Measurements from ENCODE around the gene EEF1AKMT2. TPM values are rescaled to one million over a fixed set of nuclear protein-coding genes. Genes with fewer than 3 reads are reported as not detected.

The EEF1AKMT2 gene
- total and polyA plus RNA-seq, 2 donors from 2014 or later = 18.0 to 20.5 TPM

- TF ChIP-seq, protein P1, sequence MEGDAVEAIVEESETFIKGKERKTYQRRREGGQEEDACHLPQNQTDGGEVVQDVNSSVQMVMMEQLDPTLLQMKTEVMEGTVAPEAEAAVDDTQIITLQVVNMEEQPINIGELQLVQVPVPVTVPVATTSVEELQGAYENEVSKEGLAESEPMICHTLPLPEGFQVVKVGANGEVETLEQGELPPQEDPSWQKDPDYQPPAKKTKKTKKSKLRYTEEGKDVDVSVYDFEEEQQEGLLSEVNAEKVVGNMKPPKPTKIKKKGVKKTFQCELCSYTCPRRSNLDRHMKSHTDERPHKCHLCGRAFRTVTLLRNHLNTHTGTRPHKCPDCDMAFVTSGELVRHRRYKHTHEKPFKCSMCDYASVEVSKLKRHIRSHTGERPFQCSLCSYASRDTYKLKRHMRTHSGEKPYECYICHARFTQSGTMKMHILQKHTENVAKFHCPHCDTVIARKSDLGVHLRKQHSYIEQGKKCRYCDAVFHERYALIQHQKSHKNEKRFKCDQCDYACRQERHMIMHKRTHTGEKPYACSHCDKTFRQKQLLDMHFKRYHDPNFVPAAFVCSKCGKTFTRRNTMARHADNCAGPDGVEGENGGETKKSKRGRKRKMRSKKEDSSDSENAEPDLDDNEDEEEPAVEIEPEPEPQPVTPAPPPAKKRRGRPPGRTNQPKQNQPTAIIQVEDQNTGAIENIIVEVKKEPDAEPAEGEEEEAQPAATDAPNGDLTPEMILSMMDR (IDR thresholded peaks at IDR 0.05; ENCODE audit: borderline replicate concordance, extremely low read depth, insufficient read depth) = peak; percentile 37
- peak overlapping the region in 1 of 3 donors; percentile 17 for H3K4me3 ChIP-seq (ENCODE audit: low read length in 3 of 3)
- H3K4me1 ChIP-seq (ENCODE audit: control insufficient read depth in 2 of 3, insufficient read depth in 2 of 3, low read depth in 1 of 3, low read length in 3 of 3) = peaks cover 14 to 70% (median 63%) of the 10 kb centered on the region in 3 donors
- intact Hi-C loops (cut with DNase I) = no loop called here
- H3K27ac ChIP-seq (ENCODE audit: low read depth in 2 of 2, low read length in 2 of 2) = peak overlapping the region; percentile 6 to 47
- H3K27me3 ChIP-seq (ENCODE audit: control insufficient read depth, insufficient read depth, low read length) = no peaks in the 10 kb centered on the region
- FAIRE-seq (no peak), DNase-seq (peak in 3 of 5 donors; percentile 64 to 90 (median 69))
- H3K36me3 ChIP-seq (ENCODE audit: control insufficient read depth in 2 of 3, insufficient read depth in 3 of 3, low read length in 3 of 3) = no peaks in the 10 kb centered on the region
- no peaks in the 10 kb centered on the region for H3K9me3 ChIP-seq (ENCODE audit: control insufficient read depth in 2 of 3, insufficient read depth in 1 of 3, low read length in 3 of 3)
- no peak overlapping the region for H3K9ac ChIP-seq (ENCODE audit: low read length in 3 of 3)
Measured at GRCh38 chr10:124719213-124719851, 72.4 kb downstream of the EEF1AKMT2 start.

- H3K4me1 ChIP-seq (ENCODE audit: control insufficient read depth in 2 of 3, insufficient read depth in 2 of 3, low read depth in 1 of 3, low read length in 3 of 3) = peaks cover 14 to 64% (median 61%) of the 10 kb centered on the region in 3 donors
- no peaks in the 10 kb centered on the region for H3K36me3 ChIP-seq (ENCODE audit: control insufficient read depth in 2 of 3, insufficient read depth in 3 of 3, low read length in 3 of 3)
- H3K4me3 ChIP-seq (ENCODE audit: low read length in 3 of 3) = no peak overlapping the region
- H3K27me3 ChIP-seq (ENCODE audit: control insufficient read depth, insufficient read depth, low read length) = no peaks in the 10 kb centered on the region
- FAIRE-seq (no peak), DNase-seq (peak; percentile 65 to 95 (median 92))
- peak overlapping the region; percentile 45 to 81 for H3K27ac ChIP-seq (ENCODE audit: low read depth in 2 of 2, low read length in 2 of 2)
- H3K9ac ChIP-seq (ENCODE audit: low read length in 3 of 3) = peak overlapping the region in 1 of 3 donors; percentile 46
- H3K9me3 ChIP-seq (ENCODE audit: control insufficient read depth in 2 of 3, insufficient read depth in 1 of 3, low read length in 3 of 3) = no peaks in the 10 kb centered on the region
- intact Hi-C loops (cut with DNase I) = no loop called here
- TF ChIP-seq, protein P1 (IDR thresholded peaks at IDR 0.05; ENCODE audit: borderline replicate concordance, extremely low read depth, insufficient read depth) = no peak
Measured at GRCh38 chr10:124717911-124718741, 73.6 kb downstream of the EEF1AKMT2 start.

DNA sequence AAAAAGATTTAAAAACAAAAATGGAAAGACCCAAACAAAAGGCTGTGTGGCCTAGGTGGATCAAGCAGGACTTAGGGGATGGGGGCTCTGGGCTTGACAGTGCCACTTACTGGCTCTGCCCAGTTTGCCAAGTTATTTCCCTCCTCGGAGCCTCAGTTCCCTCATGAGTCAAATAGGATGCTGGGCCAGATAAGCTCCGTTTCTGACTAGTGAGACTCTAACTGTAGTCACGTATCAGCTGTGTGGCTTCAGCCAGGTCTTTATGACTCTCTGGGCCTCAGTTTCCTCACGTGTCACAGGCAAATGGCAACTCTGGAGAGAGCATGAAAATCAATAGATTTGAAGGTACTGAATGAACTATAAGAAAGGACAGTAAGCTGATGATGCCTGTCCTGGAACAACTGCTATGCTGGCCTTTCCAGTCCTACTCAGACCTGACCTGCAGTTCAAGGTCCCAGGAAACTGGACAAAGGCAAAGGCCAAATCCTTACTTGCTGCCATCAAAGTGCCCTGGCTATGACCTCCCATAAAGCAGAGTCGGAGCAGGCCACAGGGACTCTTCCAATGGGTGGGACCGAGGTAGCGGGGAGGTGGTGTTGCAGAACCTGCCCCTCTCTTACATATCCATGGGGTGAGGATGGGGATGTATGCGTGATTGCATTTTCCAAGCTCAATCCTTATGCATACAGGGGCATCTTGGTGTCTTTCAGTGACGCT is 74.5 kb downstream of the EEF1AKMT2 start:
- Histone ChIP-seq H3K36me3 (ENCODE audit: control insufficient read depth in 2 of 3, insufficient read depth in 3 of 3, low read length in 3 of 3) (no peaks in the 10 kb centered on the region), H3K9ac (ENCODE audit: low read length in 3 of 3) (no peak overlapping the region), H3K9me3 (ENCODE audit: control insufficient read depth in 2 of 3, insufficient read depth in 1 of 3, low read length in 3 of 3) (no peaks in the 10 kb centered on the region), H3K27me3 (ENCODE audit: control insufficient read depth, insufficient read depth, low read length) (no peaks in the 10 kb centered on the region), H3K4me1 (ENCODE audit: control insufficient read depth in 2 of 3, insufficient read depth in 2 of 3, low read depth in 1 of 3, low read length in 3 of 3) (peaks cover 14 to 63% (median 56%) of the 10 kb centered on the region in 3 donors), H3K4me3 (ENCODE audit: low read length in 3 of 3) (no peak overlapping the region), H3K27ac (ENCODE audit: low read depth in 2 of 2, low read length in 2 of 2) (peak overlapping the region; percentile 3 to 81)
- FAIRE-seq = no peak
- peak in 1 of 5 donors; percentile 28 for DNase-seq
- intact Hi-C loops (cut with DNase I) = no loop called here
- TF ChIP-seq, protein P1 (IDR thresholded peaks at IDR 0.05; ENCODE audit: borderline replicate concordance, extremely low read depth, insufficient read depth) = no peak

Measured in kidney (tissue), 14 donors.